GM12801 (cell line): ENCODE results near the gene NAA25.

Source experiments
- CTCF ChIP-seq: IDR thresholded peaks from one replicate; pipeline ENCODE4 v1.5.1; 2011; ENCODE audit warnings: control low read depth; ENCODE audit not compliant: insufficient read length; ENCODE audit errors: extremely low read depth

Gene NAA25

GRCh38 chr12:112007945-112008344 lies 100.6 kb downstream of the NAA25 start:
- TF ChIP-seq CTCF: no peak

GRCh38 chr12:112005419-112006395 lies 102.9 kb downstream of the NAA25 start:
- TF ChIP-seq CTCF: no peak

- no peak for TF ChIP-seq CTCF
These were observed 104.5 kb downstream of the NAA25 start for GRCh38 chr12:112004041-112004440.

- TF ChIP-seq CTCF: no peak
These were observed 107.0 kb downstream of the NAA25 start for GRCh38 chr12:112001576-112001975.

- TF ChIP-seq CTCF: no peak
These were observed 107.8 kb downstream of the NAA25 start for GRCh38 chr12:112000820-112001219.

GRCh38 chr12:111998015-111998414 lies 110.6 kb downstream of the NAA25 start:
- TF ChIP-seq CTCF: no peak

- TF ChIP-seq CTCF: no peak
These were observed 111.3 kb downstream of the NAA25 start for GRCh38 chr12:111997300-111997699.
